ENCODE results near the gene CFAP20DC.
"Not testable (repeated sequence)": the region's sequence is repeated elsewhere in the genome, so short reads cannot be mapped to it uniquely, and the experiment has no call there.

CFAP20DC gene

DNA sequence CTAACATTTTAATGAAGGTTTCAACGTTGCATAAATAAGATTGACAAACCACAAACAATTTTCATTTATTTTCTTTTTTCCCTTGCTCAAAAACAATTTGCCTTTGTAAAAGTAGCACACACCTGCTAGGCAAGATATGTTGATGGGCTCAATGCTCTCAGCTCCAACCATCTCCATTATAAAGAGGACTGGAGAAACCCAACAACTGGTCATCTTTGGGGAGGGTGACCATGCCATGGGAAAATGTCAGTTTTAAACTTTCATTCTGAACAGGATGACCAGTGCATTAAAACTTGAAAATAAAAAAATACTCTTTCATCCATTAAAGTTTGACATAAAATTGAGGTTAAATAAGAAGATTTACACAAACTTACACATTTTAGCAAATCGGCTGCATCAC, 183.7 kb downstream of the CFAP20DC start:
- DNase-seq (ENCODE audit: low read depth) = no peak
- H3K4me3 ChIP-seq (ENCODE audit: low read depth, low read length) = no peak overlapping the region
- TF ChIP-seq, protein P1, sequence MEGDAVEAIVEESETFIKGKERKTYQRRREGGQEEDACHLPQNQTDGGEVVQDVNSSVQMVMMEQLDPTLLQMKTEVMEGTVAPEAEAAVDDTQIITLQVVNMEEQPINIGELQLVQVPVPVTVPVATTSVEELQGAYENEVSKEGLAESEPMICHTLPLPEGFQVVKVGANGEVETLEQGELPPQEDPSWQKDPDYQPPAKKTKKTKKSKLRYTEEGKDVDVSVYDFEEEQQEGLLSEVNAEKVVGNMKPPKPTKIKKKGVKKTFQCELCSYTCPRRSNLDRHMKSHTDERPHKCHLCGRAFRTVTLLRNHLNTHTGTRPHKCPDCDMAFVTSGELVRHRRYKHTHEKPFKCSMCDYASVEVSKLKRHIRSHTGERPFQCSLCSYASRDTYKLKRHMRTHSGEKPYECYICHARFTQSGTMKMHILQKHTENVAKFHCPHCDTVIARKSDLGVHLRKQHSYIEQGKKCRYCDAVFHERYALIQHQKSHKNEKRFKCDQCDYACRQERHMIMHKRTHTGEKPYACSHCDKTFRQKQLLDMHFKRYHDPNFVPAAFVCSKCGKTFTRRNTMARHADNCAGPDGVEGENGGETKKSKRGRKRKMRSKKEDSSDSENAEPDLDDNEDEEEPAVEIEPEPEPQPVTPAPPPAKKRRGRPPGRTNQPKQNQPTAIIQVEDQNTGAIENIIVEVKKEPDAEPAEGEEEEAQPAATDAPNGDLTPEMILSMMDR (IDR thresholded peaks at IDR 0.05; ENCODE audit: insufficient read depth, low read depth, low read length, missing control alignments) = no peak

DNA sequence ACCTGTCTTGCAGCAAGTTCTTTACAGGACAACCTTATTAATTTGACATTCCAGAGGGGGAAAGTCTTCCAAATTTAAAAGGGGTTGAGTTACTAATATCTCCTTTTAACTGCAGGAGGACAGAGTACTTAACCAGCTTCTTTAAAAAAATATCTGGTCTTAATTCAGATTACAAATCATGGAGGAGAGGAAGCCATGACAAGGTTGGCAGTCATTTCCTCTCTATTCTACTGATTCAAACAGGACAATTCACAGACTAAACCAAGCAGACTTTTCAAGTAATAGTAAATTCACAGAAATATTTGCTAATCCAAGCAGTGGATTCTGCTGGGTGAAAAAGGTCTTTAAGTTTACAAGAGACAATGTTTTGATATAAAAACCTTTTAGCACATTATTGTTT, 185.3 kb downstream of the CFAP20DC start:
- no peak for DNase-seq (ENCODE audit: low read depth)
- TF ChIP-seq, protein P1 (IDR thresholded peaks at IDR 0.05; ENCODE audit: insufficient read depth, low read depth, low read length, missing control alignments) = no peak
- H3K4me3 ChIP-seq (ENCODE audit: low read depth, low read length) = no peak overlapping the region

DNA sequence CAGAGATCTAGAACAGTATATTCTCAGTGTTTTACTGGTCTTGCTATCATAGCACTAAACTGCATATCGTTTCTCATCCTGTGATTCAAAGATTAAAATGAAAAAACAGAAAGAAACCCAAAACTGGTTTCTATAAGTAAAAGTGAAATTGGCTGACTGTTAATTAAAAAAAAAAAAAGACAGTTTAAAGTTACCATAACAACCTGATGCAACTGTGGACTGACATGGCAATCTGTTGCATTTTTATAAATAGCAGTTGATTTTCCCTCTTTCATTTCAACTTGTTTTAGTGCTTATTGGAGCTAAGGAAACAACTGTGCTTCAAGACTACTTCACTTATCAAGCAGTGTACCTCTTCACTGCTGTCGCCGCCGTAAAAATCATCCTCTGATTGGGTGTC, 186.6 kb downstream of the CFAP20DC start:
- H3K4me3 ChIP-seq (ENCODE audit: low read depth, low read length) = no peak overlapping the region
- DNase-seq (ENCODE audit: low read depth) = no peak
- TF ChIP-seq, protein P1 (IDR thresholded peaks at IDR 0.05; ENCODE audit: insufficient read depth, low read depth, low read length, missing control alignments) = no peak

DNA sequence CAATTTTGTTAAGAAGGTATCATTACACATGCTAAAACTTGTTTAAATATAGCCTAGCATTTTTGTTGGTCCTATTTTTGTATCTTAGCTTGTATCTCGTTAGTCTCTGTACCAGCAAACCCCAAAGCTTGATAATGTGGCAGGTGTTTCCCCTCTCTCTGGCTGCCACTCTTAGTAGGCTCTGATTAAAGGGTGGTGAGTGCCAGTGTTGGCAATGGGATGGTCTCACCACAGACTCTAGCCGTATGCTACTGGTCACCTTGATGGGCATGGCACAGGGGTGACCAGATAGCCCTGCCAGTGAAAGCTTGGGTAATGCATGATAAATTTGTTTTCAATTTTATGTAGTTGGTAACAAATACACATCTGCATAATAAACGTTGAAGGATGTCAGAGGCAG, 188.3 kb downstream of the CFAP20DC start:
- TF ChIP-seq, protein P1 (IDR thresholded peaks at IDR 0.05; ENCODE audit: insufficient read depth, low read depth, low read length, missing control alignments) = no peak

DNA sequence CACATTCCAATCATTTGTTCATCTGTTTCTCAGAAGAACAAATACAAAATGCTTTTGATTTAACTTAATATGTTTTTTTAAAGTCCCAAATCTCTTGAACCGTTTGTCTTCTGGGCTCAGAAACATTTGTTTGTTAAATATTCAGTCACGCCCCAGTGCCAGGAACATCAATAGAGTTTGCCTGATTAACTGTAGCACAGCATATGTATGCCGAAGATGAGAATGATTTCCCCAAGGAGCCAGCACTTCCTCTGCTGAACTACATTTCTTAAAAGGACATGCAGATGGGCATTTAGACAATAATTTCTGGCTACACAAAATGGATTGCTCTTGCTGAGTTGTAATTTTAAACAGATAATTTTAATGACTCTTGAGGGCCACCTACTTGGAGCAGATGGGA, 191.7 kb downstream of the CFAP20DC start:
- no peak overlapping the region for H3K4me3 ChIP-seq (ENCODE audit: low read depth, low read length)
- no peak for DNase-seq (ENCODE audit: low read depth)
- TF ChIP-seq, protein P1 (IDR thresholded peaks at IDR 0.05; ENCODE audit: insufficient read depth, low read depth, low read length, missing control alignments) = no peak

More for the DNA sequence above, 188.3 kb downstream of the CFAP20DC start:
- H3K4me3 ChIP-seq (ENCODE audit: low read depth, low read length) = no peak overlapping the region
- no peak for DNase-seq (ENCODE audit: low read depth)

DNA sequence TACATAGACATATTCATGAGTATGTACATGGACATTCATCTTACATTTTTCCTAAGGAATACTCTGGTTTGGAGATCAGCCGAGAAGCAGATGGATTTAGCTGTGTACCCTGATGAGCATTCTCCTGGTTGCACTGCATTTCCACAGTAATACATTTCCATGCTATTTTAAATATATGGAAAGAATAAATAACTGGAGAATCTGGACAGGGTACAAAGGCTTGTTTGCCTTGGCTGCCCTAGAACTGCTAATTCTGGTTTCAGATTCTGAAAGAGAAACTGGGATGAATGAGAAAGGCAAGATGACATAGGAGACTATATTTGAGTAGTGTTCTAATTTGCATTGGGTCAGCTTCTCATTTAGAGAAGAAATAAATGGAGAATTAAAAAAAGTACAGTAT, 192.4 kb downstream of the CFAP20DC start:
- H3K4me3 ChIP-seq (ENCODE audit: low read depth, low read length) = no peak overlapping the region
- TF ChIP-seq, protein P1 (IDR thresholded peaks at IDR 0.05; ENCODE audit: insufficient read depth, low read depth, low read length, missing control alignments) = no peak
- no peak for DNase-seq (ENCODE audit: low read depth)

DNA sequence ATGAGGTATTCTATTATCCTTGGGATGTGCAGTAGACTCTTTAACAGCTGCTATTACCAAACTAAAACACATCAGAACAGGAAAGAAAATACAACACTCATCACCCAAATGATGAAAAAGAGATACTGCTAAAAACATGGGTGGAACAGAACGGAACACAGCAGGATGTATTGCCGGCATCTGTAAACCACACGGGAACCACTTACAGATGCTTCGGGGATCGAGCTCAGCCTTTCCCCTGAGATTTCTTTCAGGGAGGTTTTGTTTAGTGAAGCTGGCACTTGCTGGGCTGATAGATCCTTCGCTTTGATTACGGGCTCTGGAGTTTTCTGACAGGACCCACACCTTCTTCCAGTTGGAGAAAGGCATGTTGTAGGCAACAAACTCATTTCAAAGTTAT, 201.0 kb downstream of the CFAP20DC start:
- TF ChIP-seq, protein P1 (IDR thresholded peaks at IDR 0.05; ENCODE audit: insufficient read depth, low read depth, low read length, missing control alignments) = no peak

DNA sequence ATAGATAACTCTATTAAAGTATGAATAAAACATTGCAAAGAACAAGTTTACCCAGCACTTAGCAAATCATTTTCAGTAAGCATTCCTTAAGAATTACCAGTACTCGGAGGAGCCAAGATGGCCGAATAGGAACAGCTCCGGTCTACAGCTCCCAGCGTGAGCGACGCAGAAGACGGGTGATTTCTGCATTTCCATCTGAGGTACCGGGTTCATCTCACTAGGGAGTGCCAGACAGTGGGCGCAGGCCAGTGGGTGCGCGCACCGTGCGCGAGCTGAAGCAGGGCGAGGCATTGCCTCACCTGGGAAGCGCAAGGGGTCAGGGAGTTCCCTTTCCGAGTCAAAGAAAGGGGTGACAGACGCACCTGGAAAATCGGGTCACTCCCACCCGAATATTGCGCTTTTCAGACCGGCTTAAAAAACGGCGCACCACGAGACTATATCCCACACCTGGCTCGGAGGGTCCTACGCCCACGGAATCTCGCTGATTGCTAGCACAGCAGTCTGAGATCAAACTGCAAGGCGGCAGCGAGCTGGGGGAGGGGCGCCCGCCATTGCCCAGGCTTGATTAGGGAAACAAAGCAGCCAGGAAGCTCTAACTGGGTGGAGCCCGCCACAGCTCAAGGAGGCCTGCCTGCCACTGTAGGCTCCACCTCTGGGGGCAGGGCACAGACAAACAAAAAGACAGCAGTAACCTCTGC, 207.6 kb downstream of the CFAP20DC start:
- DNase-seq (ENCODE audit: low read depth); H3K4me3 ChIP-seq (ENCODE audit: low read depth, low read length): not testable (repeated sequence)

More for the DNA sequence above, 201.0 kb downstream of the CFAP20DC start:
- DNase-seq (ENCODE audit: low read depth) = no peak
- no peak overlapping the region for H3K4me3 ChIP-seq (ENCODE audit: low read depth, low read length)
